GM18907 (cell line): ENCODE results near the gene SLCO2B1.
"Not testable (repeated sequence)": the region's sequence is repeated elsewhere in the genome, so short reads cannot be mapped to it uniquely, and the experiment has no call there.

Source experiments
- ATAC-seq: cut with Tn5 transposase; IDR thresholded peaks from one replicate; pipeline ENCODE4 v1.9.1; 2021; ENCODE audit warnings: mild to moderate bottlenecking, moderate library complexity; ENCODE audit not compliant: unreplicated experiment

SLCO2B1 gene

GRCh38 chr11:75150879-75151278 is at the start of gene SLCO2B1:
Gene SLCO2B1 (plus strand): TSS chr11:75151107. CDS start chr11:75151382, 275 bp downstream.
- no peak for ATAC-seq

GRCh38 chr11:75101424-75102128 is 49.3 kb upstream of the SLCO2B1 start:
- no peak for ATAC-seq

GRCh38 chr11:75103380-75104026 is 47.4 kb upstream of the SLCO2B1 start:
- ATAC-seq = no peak

GRCh38 chr11:75105462-75105925 is 45.4 kb upstream of the SLCO2B1 start:
- ATAC-seq = no peak

GRCh38 chr11:75105967-75106681 is 44.8 kb upstream of the SLCO2B1 start:
- ATAC-seq = not testable (repeated sequence)

GRCh38 chr11:75107187-75107586 is 43.7 kb upstream of the SLCO2B1 start:
- ATAC-seq = no peak

GRCh38 chr11:75112200-75112599 is 38.7 kb upstream of the SLCO2B1 start:
- ATAC-seq = no peak

- ATAC-seq = no peak
Measured at GRCh38 chr11:75113030-75113429, 37.9 kb upstream of the SLCO2B1 start.

GRCh38 chr11:75114465-75114864 is 36.4 kb upstream of the SLCO2B1 start:
- ATAC-seq = no peak

- ATAC-seq = no peak
Measured at GRCh38 chr11:75118577-75118976, 32.3 kb upstream of the SLCO2B1 start.

GRCh38 chr11:75126564-75126963 is 24.3 kb upstream of the SLCO2B1 start:
- no peak for ATAC-seq

GRCh38 chr11:75132080-75132479 is 18.8 kb upstream of the SLCO2B1 start:
- ATAC-seq = no peak

GRCh38 chr11:75133976-75134375 is 16.9 kb upstream of the SLCO2B1 start:
- no peak for ATAC-seq

- ATAC-seq = no peak
Measured at GRCh38 chr11:75135021-75135650, 15.8 kb upstream of the SLCO2B1 start.

- ATAC-seq = no peak
Measured at GRCh38 chr11:75135651-75136050, 15.3 kb upstream of the SLCO2B1 start.

- ATAC-seq = no peak
Measured at GRCh38 chr11:75140269-75141138, 10.4 kb upstream of the SLCO2B1 start.

- no peak for ATAC-seq
Measured at GRCh38 chr11:75141166-75141565, 9.7 kb upstream of the SLCO2B1 start.

GRCh38 chr11:75142714-75143419 is 8.0 kb upstream of the SLCO2B1 start:
- ATAC-seq = peak; percentile 75

GRCh38 chr11:75143420-75143731 is 7.5 kb upstream of the SLCO2B1 start:
- no peak for ATAC-seq

- no peak for ATAC-seq
Measured at GRCh38 chr11:75144716-75145014, 6.2 kb upstream of the SLCO2B1 start.
